SJCRH30 (cell line): Measurements from ENCODE around the gene GRB10. TPM values are rescaled to one million over a fixed set of nuclear protein-coding genes. Genes with fewer than 3 reads are reported as not detected.

Source experiments
- DNase-seq, 2 experiments: peaks; one replicate each; pipeline ENCODE4 v3.0.0-alpha.2; 2015 to 2020
- H3K27ac ChIP-seq: fragments of 250-450 bp; sonication (Bioruptor Pico); 2 replicates; pipeline ENCODE4 v1.5.1; 2020; ENCODE audit warnings: mild to moderate bottlenecking, moderate library complexity
- H3K27me3 ChIP-seq: fragments of 250-450 bp; sonication (Bioruptor Pico); 2 replicates; pipeline ENCODE4 v1.5.1; 2020; ENCODE audit warnings: mild to moderate bottlenecking, moderate library complexity
- H3K36me3 ChIP-seq: fragments of 250-450 bp; sonication (Bioruptor Pico); 2 replicates; pipeline ENCODE4 v1.5.1; 2020; ENCODE audit warnings: mild to moderate bottlenecking, moderate library complexity
- H3K4me1 ChIP-seq: fragments of 250-450 bp; sonication (Bioruptor Pico); 2 replicates; pipeline ENCODE4 v1.5.1; 2020; ENCODE audit warnings: mild to moderate bottlenecking, moderate library complexity
- H3K4me3 ChIP-seq: fragments of 250-450 bp; sonication (Bioruptor Pico); 2 replicates; pipeline ENCODE4 v1.5.1; 2020; ENCODE audit warnings: mild to moderate bottlenecking, moderate library complexity
- H3K9me3 ChIP-seq: fragments of 250-450 bp; sonication (Bioruptor Pico); replicated peaks from 2 replicates; pipeline ENCODE4 v1.5.1; 2020; ENCODE audit warnings: mild to moderate bottlenecking, moderate library complexity
- total RNA-seq: library from RNA; depleted of rRNA; stranded (reverse); fragments of >200 nt; shearing (Covaris generic); gene quantifications from 2 replicates; pipeline ENCODE4 v1.2.3, GENCODE V29; 2014

Gene GRB10
- total RNA-seq, 1 experiment from 2014 or later = 0.95 TPM

DNA sequence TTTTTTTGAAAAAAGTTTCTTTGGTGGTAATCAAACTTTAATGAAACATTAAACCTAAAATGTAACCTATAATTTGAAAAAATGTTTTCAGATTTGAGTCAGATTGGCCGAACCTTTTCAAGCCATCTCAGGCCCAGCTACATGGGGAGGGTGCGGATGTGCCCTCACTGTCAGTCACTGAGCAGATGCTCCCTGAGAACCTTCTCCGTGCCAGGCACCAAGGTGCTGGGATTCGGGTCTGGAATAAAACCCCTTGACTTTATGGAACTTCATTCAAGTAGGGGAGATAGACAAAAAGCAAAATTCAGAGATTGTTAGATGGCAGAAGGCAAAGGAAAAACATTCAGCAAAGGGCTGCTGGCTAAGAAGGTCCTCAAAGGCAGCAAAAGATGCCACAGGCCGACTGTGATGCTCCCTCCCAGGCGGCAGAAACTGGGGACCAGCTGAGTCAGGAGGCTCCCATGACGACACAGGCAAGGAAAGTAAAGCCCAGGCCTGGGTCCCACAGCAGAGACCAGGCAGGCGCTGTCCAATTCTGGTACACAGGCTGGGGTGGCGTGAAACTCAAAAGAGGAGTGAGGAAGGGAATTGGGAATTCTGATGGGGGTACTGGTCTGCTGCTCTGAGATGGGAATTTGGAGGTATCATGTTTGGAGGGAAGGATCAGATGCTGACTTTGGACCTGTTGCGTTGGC is 135.3 kb downstream of the GRB10 start:
- no peak overlapping the region for H3K4me3 ChIP-seq
- H3K27ac ChIP-seq = no peak overlapping the region
- H3K9me3 ChIP-seq = no peaks in the 10 kb centered on the region
- no peaks in the 10 kb centered on the region for H3K36me3 ChIP-seq
- no peaks in the 10 kb centered on the region for H3K4me1 ChIP-seq
- H3K27me3 ChIP-seq = peaks cover 5% of the 10 kb centered on the region; the same call in 1 of the 2 replicates
- no peak for DNase-seq

GRCh38 chr7:50646069-50646468 is 136.6 kb downstream of the GRB10 start:
- Histone ChIP-seq H3K27ac (no peak overlapping the region), H3K4me3 (no peak overlapping the region), H3K4me1 (no peaks in the 10 kb centered on the region), H3K36me3 (no peaks in the 10 kb centered on the region), H3K9me3 (no peaks in the 10 kb centered on the region), H3K27me3 (0 out of 2 replicates have a peak, but pooled peaks cover 5% of the 10 kb centered on the region)
- DNase-seq = no peak

- H3K36me3 ChIP-seq = no peaks in the 10 kb centered on the region
- no peak overlapping the region for H3K4me3 ChIP-seq
- no peak overlapping the region for H3K27ac ChIP-seq
- no peaks in the 10 kb centered on the region for H3K4me1 ChIP-seq
- no peak for DNase-seq
- no peaks in the 10 kb centered on the region for H3K9me3 ChIP-seq
- 0 out of 2 replicates have a peak, but pooled peaks cover 5% of the 10 kb centered on the region for H3K27me3 ChIP-seq
These were observed 137.5 kb downstream of the GRB10 start for GRCh38 chr7:50645186-50645585.

- Histone ChIP-seq H3K9me3 (no peaks in the 10 kb centered on the region), H3K36me3 (no peaks in the 10 kb centered on the region), H3K27me3 (0 out of 2 replicates have a peak, but pooled peaks cover 5% of the 10 kb centered on the region), H3K4me3 (no peak overlapping the region), H3K4me1 (no peaks in the 10 kb centered on the region), H3K27ac (no peak overlapping the region)
- no peak for DNase-seq
These were observed 138.1 kb downstream of the GRB10 start for GRCh38 chr7:50644586-50644985.

- H3K9me3 ChIP-seq = no peaks in the 10 kb centered on the region
- DNase-seq = no peak
- no peak overlapping the region for H3K4me3 ChIP-seq
- no peaks in the 10 kb centered on the region for H3K4me1 ChIP-seq
- H3K36me3 ChIP-seq = no peaks in the 10 kb centered on the region
- H3K27ac ChIP-seq = no peak overlapping the region
- H3K27me3 ChIP-seq = 0 out of 2 replicates have a peak, but pooled peaks cover 5% of the 10 kb centered on the region
These were observed 138.6 kb downstream of the GRB10 start for GRCh38 chr7:50644114-50644513.

DNA sequence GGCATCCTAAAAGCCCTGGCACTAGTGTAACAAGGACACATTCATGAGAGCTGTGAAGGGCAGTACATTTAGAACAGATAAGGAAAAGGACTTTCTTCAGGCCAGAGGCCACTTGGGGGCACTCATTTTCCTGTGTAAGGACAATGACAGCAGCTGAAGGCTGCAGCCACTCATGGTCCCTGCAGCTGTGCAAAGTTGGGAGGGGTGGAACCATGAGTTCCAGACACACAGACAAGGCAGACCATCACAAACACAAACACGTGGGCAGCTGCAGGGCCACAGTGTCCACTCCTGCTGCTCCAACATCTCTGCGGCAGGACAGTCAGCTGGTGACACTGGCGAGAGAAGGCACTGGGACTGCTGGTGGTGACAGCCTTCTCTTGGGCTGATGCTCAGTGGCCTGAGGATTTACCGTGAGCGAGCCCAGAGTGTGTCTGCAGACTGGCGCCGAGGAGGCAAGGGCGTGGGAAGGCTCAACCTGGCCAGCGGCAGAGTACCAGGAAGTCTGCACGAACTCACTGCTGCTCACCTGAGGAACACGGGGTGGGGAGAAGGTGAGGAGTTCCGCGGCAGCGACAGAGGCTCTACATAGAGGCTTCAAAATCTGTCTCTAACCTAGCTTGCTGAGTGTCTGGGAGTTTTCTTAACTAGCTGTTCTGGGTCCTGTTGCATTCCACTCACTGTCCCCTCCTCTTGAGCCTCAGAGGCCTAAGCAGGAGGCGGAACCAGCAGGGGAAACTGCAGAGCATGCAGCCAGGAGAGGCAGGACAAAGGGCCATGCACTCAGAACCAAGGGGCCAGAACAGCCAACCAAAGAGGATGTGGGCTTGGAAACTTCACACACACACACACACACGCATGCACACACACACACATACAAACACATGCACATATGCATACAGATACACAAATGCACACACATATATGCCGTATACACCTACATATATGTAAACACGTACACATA is 141.0 kb downstream of the GRB10 start:
- Histone ChIP-seq H3K4me3 (no peak overlapping the region), H3K36me3 (no peaks in the 10 kb centered on the region), H3K27ac (no peak overlapping the region), H3K27me3 (0 out of 2 replicates have a peak, but pooled peaks cover 5% of the 10 kb centered on the region), H3K4me1 (no peaks in the 10 kb centered on the region), H3K9me3 (no peaks in the 10 kb centered on the region)
- DNase-seq = peak in 1 of 2 experiments; percentile 13

- H3K4me1 ChIP-seq = no peaks in the 10 kb centered on the region
- H3K36me3 ChIP-seq = no peaks in the 10 kb centered on the region
- H3K27me3 ChIP-seq = 0 out of 2 replicates have a peak, but pooled peaks cover 5% of the 10 kb centered on the region
- no peak overlapping the region for H3K27ac ChIP-seq
- no peak overlapping the region for H3K4me3 ChIP-seq
- no peak for DNase-seq
- no peaks in the 10 kb centered on the region for H3K9me3 ChIP-seq
These were observed 141.9 kb downstream of the GRB10 start for GRCh38 chr7:50640779-50641178.

GRCh38 chr7:50640256-50640655 is 142.4 kb downstream of the GRB10 start:
- H3K4me3 ChIP-seq = no peak overlapping the region
- H3K9me3 ChIP-seq = no peaks in the 10 kb centered on the region
- DNase-seq = no peak
- no peaks in the 10 kb centered on the region for H3K4me1 ChIP-seq
- H3K27ac ChIP-seq = no peak overlapping the region
- H3K27me3 ChIP-seq = 0 out of 2 replicates have a peak, but pooled peaks cover 5% of the 10 kb centered on the region
- no peaks in the 10 kb centered on the region for H3K36me3 ChIP-seq

DNA sequence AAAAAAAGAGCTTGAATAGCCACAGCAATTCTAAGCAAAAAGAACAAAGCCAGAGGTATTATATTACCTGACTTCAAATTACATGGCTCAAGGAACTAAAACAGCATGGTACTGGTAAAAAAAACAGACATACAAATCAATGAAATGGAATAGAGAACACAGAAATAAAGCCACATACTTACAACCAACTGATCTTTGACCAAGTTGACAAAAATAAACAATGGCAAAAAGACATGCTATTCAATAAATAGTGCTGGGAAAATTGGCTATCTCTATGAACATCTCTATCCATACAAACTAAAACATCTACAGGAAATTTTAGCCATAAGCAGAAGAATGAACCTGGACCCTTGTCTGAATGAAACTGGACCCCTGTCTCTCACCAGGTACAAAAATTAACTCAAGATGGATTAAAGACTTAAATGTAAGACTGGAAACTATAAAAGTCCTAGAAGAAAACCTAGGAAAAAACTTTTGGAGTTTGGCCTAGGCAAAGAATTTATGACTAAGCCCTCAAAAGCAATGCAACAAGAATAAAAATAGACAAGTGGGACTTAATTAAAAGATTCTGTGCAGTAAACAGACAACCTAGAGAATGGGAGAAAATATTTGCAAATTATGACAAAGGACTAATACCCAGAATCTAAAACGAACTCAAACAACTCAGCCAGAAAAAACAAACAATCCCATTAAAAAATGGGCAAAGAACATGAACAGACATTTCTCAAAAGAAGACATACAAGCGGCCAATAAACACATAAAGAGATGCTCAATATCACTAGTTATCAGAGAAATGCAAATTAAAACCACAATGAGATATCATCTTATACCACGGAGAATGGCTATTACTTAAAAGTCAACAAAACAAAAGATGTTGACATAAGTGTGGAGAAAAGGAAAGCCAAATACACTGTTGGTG is 144.7 kb downstream of the GRB10 start:
- DNase-seq = no peak
- no peak overlapping the region for H3K27ac ChIP-seq
- H3K4me3 ChIP-seq = no peak overlapping the region

DNA sequence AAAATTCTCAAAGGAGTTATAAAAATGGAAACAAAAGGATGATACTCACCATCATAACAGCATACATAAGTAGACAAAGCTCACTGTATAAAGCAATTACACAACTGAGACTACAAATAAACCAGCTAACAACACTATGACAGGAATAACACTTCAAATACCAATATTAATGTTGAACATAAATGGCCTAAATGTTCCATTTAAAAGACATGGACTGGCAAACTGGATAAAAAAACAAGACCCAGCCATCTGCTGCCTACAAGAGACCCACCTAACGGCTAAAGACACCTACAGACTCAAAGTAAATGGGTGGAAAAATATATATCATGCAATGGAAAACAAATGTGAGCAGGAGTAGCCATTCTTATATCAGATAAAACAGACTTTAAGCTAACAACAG is 148.3 kb downstream of the GRB10 start:
- H3K27ac ChIP-seq = no peak overlapping the region
- no peaks in the 10 kb centered on the region for H3K9me3 ChIP-seq
- no peak overlapping the region for H3K4me3 ChIP-seq
- H3K36me3 ChIP-seq = no peaks in the 10 kb centered on the region
- no peak for DNase-seq
- peaks cover 4% of the 10 kb centered on the region; the same call in 1 of the 2 replicates for H3K27me3 ChIP-seq
- no peaks in the 10 kb centered on the region for H3K4me1 ChIP-seq

More for the DNA sequence above, 144.7 kb downstream of the GRB10 start:
- no peaks in the 10 kb centered on the region for H3K36me3 ChIP-seq
- H3K27me3 ChIP-seq = no peaks in the 10 kb centered on the region
- no peaks in the 10 kb centered on the region for H3K9me3 ChIP-seq
- H3K4me1 ChIP-seq = no peaks in the 10 kb centered on the region

GRCh38 chr7:50633414-50633710 is 149.3 kb downstream of the GRB10 start:
- no peaks in the 10 kb centered on the region for H3K9me3 ChIP-seq
- no peaks in the 10 kb centered on the region for H3K4me1 ChIP-seq
- H3K27ac ChIP-seq = no peak overlapping the region
- DNase-seq = no peak
- H3K36me3 ChIP-seq = no peaks in the 10 kb centered on the region
- peaks cover 4% of the 10 kb centered on the region; the same call in 1 of the 2 replicates for H3K27me3 ChIP-seq
- H3K4me3 ChIP-seq = no peak overlapping the region

GRCh38 chr7:50632561-50633413 is 149.9 kb downstream of the GRB10 start:
- DNase-seq = peak; percentile 35 to 73
- Histone ChIP-seq H3K4me3 (no peak overlapping the region), H3K27me3 (peaks cover 4% of the 10 kb centered on the region; the same call in 1 of the 2 replicates), H3K9me3 (no peaks in the 10 kb centered on the region), H3K27ac (no peak overlapping the region), H3K4me1 (no peaks in the 10 kb centered on the region), H3K36me3 (no peaks in the 10 kb centered on the region)

DNA sequence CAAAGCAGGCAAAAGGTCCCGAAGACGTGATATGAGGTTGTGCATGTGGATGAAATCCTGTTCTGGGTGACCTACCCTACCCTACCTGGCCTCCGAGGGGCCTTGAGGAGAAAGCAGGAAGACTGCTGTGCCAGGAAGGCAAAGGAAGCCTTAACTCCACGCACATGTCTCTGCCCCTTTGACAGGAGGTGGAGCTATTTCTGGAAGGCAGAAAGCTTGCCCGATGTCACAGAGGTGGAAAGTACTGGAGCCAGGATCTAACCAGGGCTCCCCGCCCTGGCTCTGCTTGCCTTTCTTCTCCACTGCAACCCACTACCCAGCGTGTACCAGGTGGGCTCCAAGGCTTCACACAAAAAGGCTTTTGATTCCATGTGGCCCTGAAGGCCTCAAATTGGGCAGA is 151.1 kb downstream of the GRB10 start:
- H3K4me3 ChIP-seq = no peak overlapping the region
- no peak for DNase-seq
- H3K36me3 ChIP-seq = no peaks in the 10 kb centered on the region
- H3K9me3 ChIP-seq = no peaks in the 10 kb centered on the region
- no peak overlapping the region for H3K27ac ChIP-seq
- H3K27me3 ChIP-seq = peaks cover 4% of the 10 kb centered on the region; the same call in 1 of the 2 replicates
- no peaks in the 10 kb centered on the region for H3K4me1 ChIP-seq
